Prostate gland (tissue), 2 donors: ENCODE results near the gene LRRC31.

ENCODE experiments used
- CTCF ChIP-seq, 4 experiments: fragments of 200-600 bp in 2 of 4; fragments of 450-650 bp in 2 of 4; sonication (generic) in 2 of 4; IDR thresholded peaks; 1 replicate in 3 of 4; 2 replicates in 1 of 4; pipeline ENCODE4 v1.5.1; 2016 to 2019; ENCODE audit warnings: antibody characterized with exemption in 4 of 4, mild to moderate bottlenecking in 2 of 4, moderate library complexity in 2 of 4
- POLR2AphosphoS5 ChIP-seq: sonication (generic); formaldehyde crosslinking; IDR thresholded peaks from one replicate; pipeline ENCODE4 v1.6.1; 2017; ENCODE audit warnings: antibody characterized with exemption

DNA sequence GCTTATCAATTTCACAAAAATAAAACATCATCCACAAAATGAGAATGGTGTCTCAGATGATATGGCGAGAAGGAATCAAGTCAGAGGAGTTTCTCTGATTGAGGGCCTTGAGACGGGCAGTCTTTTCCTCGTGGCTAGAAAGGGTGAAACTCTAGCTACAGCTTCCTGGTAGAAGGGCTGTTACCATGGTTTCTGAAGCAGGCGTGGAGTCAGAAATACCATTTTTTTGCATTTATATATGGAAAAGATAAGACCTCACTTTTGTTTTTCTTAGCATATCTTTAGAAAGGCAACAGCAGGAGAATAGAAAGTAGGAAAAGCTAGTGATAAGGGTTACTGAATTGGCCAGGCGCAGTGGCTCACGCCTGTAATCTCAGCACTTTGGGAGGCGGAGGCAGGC is 24.4 kb upstream of the LRRC31 start:
- no peak for TF ChIP-seq CTCF (IDR thresholded peaks at IDR 0.05)
- no peak for TF ChIP-seq POLR2AphosphoS5
